ENCODE measurements around the gene LDAH. TPM values are rescaled to one million over a fixed set of nuclear protein-coding genes. Genes with fewer than 3 reads are reported as not detected.

The LDAH gene
- total RNA-seq, 1 donor from 2014 or later, result 28.0 TPM

DNA sequence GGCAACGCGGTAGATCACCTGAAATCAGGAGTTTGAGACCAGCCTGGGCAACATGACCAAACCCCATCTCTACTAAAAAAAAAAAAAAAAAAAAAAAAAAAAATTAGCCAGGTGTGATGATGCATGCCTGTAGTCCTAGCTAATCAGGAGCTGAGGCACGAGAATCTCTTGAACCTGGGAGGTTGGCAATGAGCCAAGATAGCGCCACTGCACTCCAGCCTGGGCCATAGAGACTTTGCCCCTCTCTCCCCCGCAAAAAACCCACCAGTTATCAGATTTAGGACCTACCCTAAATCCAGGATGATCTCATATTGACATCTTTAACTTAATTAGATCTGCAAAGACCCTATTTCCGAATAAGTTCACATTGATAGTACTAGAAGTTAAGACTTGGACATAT lies 29.2 kb upstream of the LDAH start:
- Mint-ChIP-seq H3K27ac (ENCODE audit: unreplicated experiment) (no peak overlapping the region), H3K4me3 (ENCODE audit: unreplicated experiment) (no peak overlapping the region), H3K36me3 (ENCODE audit: unreplicated experiment) (no peaks in the 10 kb centered on the region), H3K9me3 (ENCODE audit: unreplicated experiment) (no peaks in the 10 kb centered on the region), H3K4me1 (ENCODE audit: unreplicated experiment) (no peaks in the 10 kb centered on the region), H3K27me3 (ENCODE audit: unreplicated experiment) (peaks cover 25% of the 10 kb centered on the region)
- no peak for TF ChIP-seq CTCF (IDR thresholded peaks at IDR 0.05)
- no peak for DNase-seq (ENCODE audit: extremely low spot score, unreplicated experiment)

DNA sequence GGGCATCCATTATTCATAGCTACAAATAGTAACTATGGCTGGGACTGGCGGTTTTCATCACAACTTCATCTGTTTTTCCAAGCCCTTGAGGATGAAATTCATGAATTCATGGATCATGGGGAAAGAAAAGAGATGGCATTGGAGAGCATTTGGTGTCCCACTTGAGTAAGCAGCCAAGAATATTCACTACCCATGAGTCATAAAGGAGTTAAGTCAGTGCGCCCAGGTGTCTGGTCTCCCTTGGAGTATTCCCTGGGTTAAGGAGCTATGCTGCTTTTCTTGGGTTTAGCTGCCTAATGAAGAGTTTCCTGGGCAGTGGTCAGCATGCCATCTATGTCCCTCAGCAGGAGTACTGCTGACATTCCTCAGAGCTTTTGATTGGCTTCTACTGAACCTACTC lies 21.3 kb upstream of the LDAH start:
- H3K4me3 Mint-ChIP-seq (ENCODE audit: unreplicated experiment), result no peak overlapping the region
- no peaks in the 10 kb centered on the region for H3K36me3 Mint-ChIP-seq (ENCODE audit: unreplicated experiment)
- no peak for TF ChIP-seq CTCF (IDR thresholded peaks at IDR 0.05)
- H3K27me3 Mint-ChIP-seq (ENCODE audit: unreplicated experiment), result peaks cover 63% of the 10 kb centered on the region
- no peak for DNase-seq (ENCODE audit: extremely low spot score, unreplicated experiment)
- no peak overlapping the region for H3K27ac Mint-ChIP-seq (ENCODE audit: unreplicated experiment)
- no peaks in the 10 kb centered on the region for H3K4me1 Mint-ChIP-seq (ENCODE audit: unreplicated experiment)
- no peaks in the 10 kb centered on the region for H3K9me3 Mint-ChIP-seq (ENCODE audit: unreplicated experiment)

- no peak for DNase-seq (ENCODE audit: extremely low spot score, unreplicated experiment)
- H3K9me3 Mint-ChIP-seq (ENCODE audit: unreplicated experiment), result peaks cover 4% of the 10 kb centered on the region
- no peaks in the 10 kb centered on the region for H3K4me1 Mint-ChIP-seq (ENCODE audit: unreplicated experiment)
- H3K27ac Mint-ChIP-seq (ENCODE audit: unreplicated experiment), result no peak overlapping the region
- peaks cover 63% of the 10 kb centered on the region for H3K27me3 Mint-ChIP-seq (ENCODE audit: unreplicated experiment)
- no peak for TF ChIP-seq CTCF (IDR thresholded peaks at IDR 0.05)
- H3K36me3 Mint-ChIP-seq (ENCODE audit: unreplicated experiment), result no peaks in the 10 kb centered on the region
- no peak overlapping the region for H3K4me3 Mint-ChIP-seq (ENCODE audit: unreplicated experiment)
Measured at GRCh38 chr2:20839052-20839451, 16.2 kb upstream of the LDAH start.

- no peak for DNase-seq (ENCODE audit: extremely low spot score, unreplicated experiment)
- Mint-ChIP-seq H3K27me3 (ENCODE audit: unreplicated experiment) (peaks cover 64% of the 10 kb centered on the region), H3K4me3 (ENCODE audit: unreplicated experiment) (no peak overlapping the region)
Measured at GRCh38 chr2:20838016-20838415, 15.1 kb upstream of the LDAH start.

GRCh38 chr2:20836521-20836920 lies 13.6 kb upstream of the LDAH start:
- H3K27me3 Mint-ChIP-seq (ENCODE audit: unreplicated experiment), result peaks cover 58% of the 10 kb centered on the region
- no peak overlapping the region for H3K27ac Mint-ChIP-seq (ENCODE audit: unreplicated experiment)
- TF ChIP-seq CTCF (IDR thresholded peaks at IDR 0.05), result no peak
- H3K4me1 Mint-ChIP-seq (ENCODE audit: unreplicated experiment), result no peaks in the 10 kb centered on the region
- DNase-seq (ENCODE audit: extremely low spot score, unreplicated experiment), result no peak
- no peaks in the 10 kb centered on the region for H3K36me3 Mint-ChIP-seq (ENCODE audit: unreplicated experiment)
- H3K9me3 Mint-ChIP-seq (ENCODE audit: unreplicated experiment), result peaks cover 4% of the 10 kb centered on the region
- H3K4me3 Mint-ChIP-seq (ENCODE audit: unreplicated experiment), result no peak overlapping the region

More at GRCh38 chr2:20838016-20838415, 15.1 kb upstream of the LDAH start:
- TF ChIP-seq CTCF (IDR thresholded peaks at IDR 0.05), result no peak
- Mint-ChIP-seq H3K9me3 (ENCODE audit: unreplicated experiment) (peaks cover 4% of the 10 kb centered on the region), H3K36me3 (ENCODE audit: unreplicated experiment) (no peaks in the 10 kb centered on the region), H3K4me1 (ENCODE audit: unreplicated experiment) (no peaks in the 10 kb centered on the region), H3K27ac (ENCODE audit: unreplicated experiment) (no peak overlapping the region)

All from osteocyte (in vitro differentiated cells).